A549 (cell line): ENCODE results near the gene INCA1. TPM values are rescaled to one million over a fixed set of nuclear protein-coding genes. Genes with fewer than 3 reads are reported as not detected.

ENCODE experiments used
- ATAC-seq, 2 experiments: fragments of 200-7000 bp in 1 of 2; fragments of >200 bp in 1 of 2; cut with Nextera tagmentation in 1 of 2; cut with Tn5 transposase in 1 of 2; 3 replicates each; pipeline versions ENCODE4 v1.8.0 to v1.9.1; 2018 to 2020; ENCODE audit warnings: mild to moderate bottlenecking in 1 of 2, moderate library complexity in 1 of 2
- CTCF ChIA-PET: fragments of 300-600 bp; sonication (Branson Sonifier 250); formaldehyde crosslinking; extraction: SDS; loops from one replicate; lab custom pipeline; 2021; ENCODE audit warnings: antibody characterized with exemption, inconsistent platforms; lab: Yijun Ruan, JAX
- POLR2A ChIA-PET: fragments of 350-600 bp; formaldehyde crosslinking; extraction: SDS; loops from one replicate; lab custom pipeline; 2021; ENCODE audit warnings: antibody characterized with exemption, inconsistent platforms; lab: Yijun Ruan, JAX
- DNase-seq, 2 experiments: peaks; one replicate each; pipeline versions ENCODE4 v3.0.0 to v3.0.0-alpha.2; 2011 to 2016; ENCODE audit warnings: low read depth in 1 of 2, low spot score in 1 of 2
- FAIRE-seq: peaks from 2 replicates; lab custom pipeline; 2011; peaks lifted over from hg19 to GRCh38; lab: Jason Lieb, UNC
- H3K27ac ChIP-seq, 2 experiments: fragments of >200 bp; sonication (Bioruptor Twin); formaldehyde crosslinking; 3 replicates each; pipeline ENCODE4 v1.5.1; 2016 to 2017
- H3K4me1 ChIP-seq: fragments of >200 bp; sonication (Bioruptor Twin); formaldehyde crosslinking; 3 replicates; pipeline ENCODE4 v1.6.1; 2016
- H3K4me2 ChIP-seq: fragments of >200 bp; sonication (Bioruptor Twin); formaldehyde crosslinking; 3 replicates; pipeline ENCODE4 v1.6.1; 2016
- H3K4me3 ChIP-seq: fragments of >200 bp; sonication (Bioruptor Twin); formaldehyde crosslinking; 3 replicates; pipeline ENCODE4 v1.5.1; 2016
- H3K9me3 ChIP-seq: fragments of >200 bp; sonication (Bioruptor Twin); formaldehyde crosslinking; 3 replicates; pipeline ENCODE4 v1.6.1; 2016
- BHLHE40 ChIP-seq: IDR thresholded peaks from 2 replicates; pipeline ENCODE4 v1.6.1; 2012; ENCODE audit warnings: low read depth, low read length, inconsistent platforms
- CEBPB ChIP-seq, 2 experiments: fragments of >200 bp in 1 of 2; sonication (Bioruptor Twin) in 1 of 2; formaldehyde crosslinking in 1 of 2; IDR thresholded peaks; 2 replicates each; pipeline ENCODE4 v1.6.1; 2012 to 2016
- ELK1 ChIP-seq: fragments of 150-350 bp; IDR thresholded peaks from 2 replicates; pipeline ENCODE4 v1.6.1; 2014; ENCODE audit warnings: low read depth, mild to moderate bottlenecking, low read length
- EP300 ChIP-seq, 2 experiments: fragments of >200 bp; sonication (Bioruptor Twin); formaldehyde crosslinking; IDR thresholded peaks; 2 replicates in 1 of 2; 3 replicates in 1 of 2; pipeline ENCODE4 v1.6.1; 2016 to 2017
- FOSB ChIP-seq: fragments of 250-450 bp; sonication (Bioruptor Pico); IDR thresholded peaks from 2 replicates; pipeline ENCODE4 v1.5.0; 2020; ENCODE audit warnings: mild to moderate bottlenecking, moderate library complexity
- FOXS1 ChIP-seq: fragments of 250-450 bp; sonication (Bioruptor Pico); IDR thresholded peaks from 2 replicates; pipeline ENCODE4 v1.5.0; 2020; ENCODE audit warnings: mild to moderate bottlenecking, moderate library complexity
- HEYL ChIP-seq: fragments of 250-450 bp; sonication (Bioruptor Pico); IDR thresholded peaks from 2 replicates; pipeline ENCODE4 v1.8.0; 2021; ENCODE audit warnings: mild to moderate bottlenecking, moderate library complexity
- HOXB5 ChIP-seq: fragments of 250-450 bp; sonication (Bioruptor Pico); IDR thresholded peaks from 2 replicates; pipeline ENCODE4 v1.5.0; 2020; ENCODE audit warnings: mild to moderate bottlenecking, moderate library complexity
- JUNB ChIP-seq: fragments of >200 bp; sonication (Bioruptor Twin); formaldehyde crosslinking; IDR thresholded peaks from 2 replicates; pipeline ENCODE4 v1.6.1; 2016
- MAX ChIP-seq: IDR thresholded peaks from 2 replicates; pipeline ENCODE4 v1.6.1; 2012
- MAZ ChIP-seq: fragments of 150-350 bp; IDR thresholded peaks from 2 replicates; pipeline ENCODE4 v1.6.1; 2014; ENCODE audit warnings: antibody characterized with exemption, low read depth, low read length, borderline replicate concordance
- MYC ChIP-seq: IDR thresholded peaks from 2 replicates; pipeline ENCODE4 v1.6.1; 2012; ENCODE audit warnings: mild to moderate bottlenecking, inconsistent platforms, low read length, improper control_type of control experiment, borderline replicate concordance
- NPAS2 ChIP-seq: fragments of 250-450 bp; sonication (Bioruptor Pico); IDR thresholded peaks from 2 replicates; pipeline ENCODE4 v1.8.0; 2022; ENCODE audit warnings: mild to moderate bottlenecking, moderate library complexity, borderline replicate concordance
- PHF8 ChIP-seq: fragments of 200-600 bp; sonication (generic); IDR thresholded peaks from 2 replicates; pipeline ENCODE4 v1.6.1; 2016; ENCODE audit warnings: low read depth, mild to moderate bottlenecking, antibody characterized with exemption, moderate library complexity, borderline replicate concordance
- POLR2A ChIP-seq: IDR thresholded peaks from 2 replicates; pipeline ENCODE4 v1.6.1; 2012; ENCODE audit warnings: mild to moderate bottlenecking, low read length
- POLR2AphosphoS2 ChIP-seq: conservative IDR thresholded peaks from 2 replicates; pipeline ENCODE4 v1.6.1; 2012; ENCODE audit warnings: low read length, improper control_type of control experiment, inconsistent platforms
- RAD21 ChIP-seq, 2 experiments: fragments of >200 bp in 1 of 2; sonication (Bioruptor Twin) in 1 of 2; formaldehyde crosslinking in 1 of 2; IDR thresholded peaks in 1 of 2; conservative IDR thresholded peaks in 1 of 2; 2 replicates in 1 of 2; 3 replicates in 1 of 2; pipeline ENCODE4 v1.6.1; 2012 to 2018; ENCODE audit warnings: inconsistent platforms in 1 of 2
- RARB ChIP-seq: fragments of 250-450 bp; sonication (Bioruptor Pico); IDR thresholded peaks from 2 replicates; pipeline ENCODE4 v1.8.0; 2021; ENCODE audit warnings: mild to moderate bottlenecking, moderate library complexity
- RNF2 ChIP-seq: fragments of 200-600 bp; sonication (generic); IDR thresholded peaks from 2 replicates; pipeline ENCODE4 v1.6.1; 2016; ENCODE audit warnings: low read depth, mild to moderate bottlenecking, antibody characterized with exemption, moderate library complexity, borderline replicate concordance
- SREBF2 ChIP-seq: fragments of 450-650 bp; IDR thresholded peaks from 2 replicates; pipeline ENCODE4 v1.6.1; 2014; ENCODE audit warnings: mild to moderate bottlenecking, moderate library complexity
- TP53 ChIP-seq: fragments of 250-450 bp; sonication (Bioruptor Pico); IDR thresholded peaks from 2 replicates; pipeline ENCODE4 v1.5.0; 2021; ENCODE audit warnings: mild to moderate bottlenecking, moderate library complexity
- ZNF302 ChIP-seq: fragments of 250-450 bp; sonication (Bioruptor Pico); IDR thresholded peaks from 2 replicates; pipeline ENCODE4 v1.9.0; 2021; ENCODE audit warnings: inconsistent platforms, mild to moderate bottlenecking, moderate library complexity
- ZSCAN20 ChIP-seq: fragments of 250-450 bp; sonication (Bioruptor Pico); IDR thresholded peaks from 2 replicates; pipeline ENCODE4 v1.8.0; 2022; ENCODE audit warnings: mild to moderate bottlenecking, moderate library complexity
- WGBS: methylation state at CpG from one replicate; pipeline ENCODE4 v1.1.6; 2017; ENCODE audit errors: missing lambda C conversion rate; 5-methylcytosine and 5-hydroxymethylcytosine counted together
- polyA plus RNA-seq, 4 experiments: library from polyadenylated mRNA; depleted of rRNA in 3 of 4; stranded (reverse); fragments of >200 nt; fragmentation: RNase III in 1 of 4; extraction: RNeasy Plus Mini Kit Qiagen cat#74134 plus additional on column Dnase treatment in 1 of 4; gene quantifications; 2 replicates in 3 of 4; 3 replicates in 1 of 4; pipeline ENCODE4 v1.2.3, GENCODE V29; 2011 to 2017
- TF ChIP-seq, protein P1 (sequence below): IDR thresholded peaks from 2 replicates; pipeline ENCODE4 v1.6.1; 2012; ENCODE audit warnings: low read depth, borderline replicate concordance
- TF ChIP-seq, protein P2 (sequence below): fragments of >200 bp; sonication (Bioruptor Twin); formaldehyde crosslinking; IDR thresholded peaks from 3 replicates; pipeline ENCODE4 v1.5.1; 2016
- TF ChIP-seq, protein P3 (sequence below): fragments of 200-600 bp; sonication (generic); IDR thresholded peaks from 2 replicates; pipeline ENCODE4 v1.6.1; 2016; ENCODE audit warnings: antibody characterized with exemption, mild to moderate bottlenecking, moderate library complexity
- TF ChIP-seq, protein P4 (sequence below): fragments of 250-450 bp; sonication (Bioruptor Pico); IDR thresholded peaks from 2 replicates; pipeline ENCODE4 v1.5.0; 2020; ENCODE audit warnings: low read depth, mild to moderate bottlenecking, moderate library complexity
- TF ChIP-seq, protein P5 (sequence below): fragments of 450-650 bp; IDR thresholded peaks from 2 replicates; pipeline ENCODE4 v1.6.1; 2014; ENCODE audit warnings: antibody characterized with exemption
- TF ChIP-seq, protein P6 (sequence below): IDR thresholded peaks from 2 replicates; pipeline ENCODE4 v1.6.1; 2012

The INCA1 gene
- polyA plus RNA-seq, 2 of the 4 experiments (the other 2 are of a cell fraction) = 0.66 to 1.1 TPM

- CTCF ChIA-PET = interaction anchor here (0.6 to 3.7 kb wide), 4 partner anchors 17 to 88 kb away, joined by 3 to 17 read pairs (median 8); partner anchors contain the start of gene CAMTA2
- peak overlapping the region; percentile 99 for H3K4me2 ChIP-seq
- FAIRE-seq = peak; percentile 81
- 14% methylated on average over 7 of the region's 7 CpGs for WGBS
- H3K4me1 ChIP-seq = peaks cover 55% of the 10 kb centered on the region
- peak; percentile 89 to 97 for DNase-seq
- peak overlapping the region; percentile 99 for H3K27ac ChIP-seq
- ATAC-seq = peak; percentile 13 to 30; a peak in 4 of 6 replicates
- POLR2A ChIA-PET = interaction anchor here (5.3 kb wide), 1 partner anchor 22 kb away, joined by 67 read pairs; the partner anchor contains the start of gene SPAG7
- H3K4me3 ChIP-seq = peak overlapping the region; percentile 98
- H3K9me3 ChIP-seq = no peaks in the 10 kb centered on the region
- TF ChIP-seq SREBF2 = no peak
- peak; percentile 63 for TF ChIP-seq JUNB
- TF ChIP-seq FOXS1 (CRISPR knock-in tag) = no peak
- TF ChIP-seq EP300 (IDR thresholded peaks at IDR 0.05) = no peak
- TF ChIP-seq, protein P1, sequence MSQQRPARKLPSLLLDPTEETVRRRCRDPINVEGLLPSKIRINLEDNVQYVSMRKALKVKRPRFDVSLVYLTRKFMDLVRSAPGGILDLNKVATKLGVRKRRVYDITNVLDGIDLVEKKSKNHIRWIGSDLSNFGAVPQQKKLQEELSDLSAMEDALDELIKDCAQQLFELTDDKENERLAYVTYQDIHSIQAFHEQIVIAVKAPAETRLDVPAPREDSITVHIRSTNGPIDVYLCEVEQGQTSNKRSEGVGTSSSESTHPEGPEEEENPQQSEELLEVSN = no peak
- no peak for TF ChIP-seq ELK1
- TF ChIP-seq, protein P2, sequence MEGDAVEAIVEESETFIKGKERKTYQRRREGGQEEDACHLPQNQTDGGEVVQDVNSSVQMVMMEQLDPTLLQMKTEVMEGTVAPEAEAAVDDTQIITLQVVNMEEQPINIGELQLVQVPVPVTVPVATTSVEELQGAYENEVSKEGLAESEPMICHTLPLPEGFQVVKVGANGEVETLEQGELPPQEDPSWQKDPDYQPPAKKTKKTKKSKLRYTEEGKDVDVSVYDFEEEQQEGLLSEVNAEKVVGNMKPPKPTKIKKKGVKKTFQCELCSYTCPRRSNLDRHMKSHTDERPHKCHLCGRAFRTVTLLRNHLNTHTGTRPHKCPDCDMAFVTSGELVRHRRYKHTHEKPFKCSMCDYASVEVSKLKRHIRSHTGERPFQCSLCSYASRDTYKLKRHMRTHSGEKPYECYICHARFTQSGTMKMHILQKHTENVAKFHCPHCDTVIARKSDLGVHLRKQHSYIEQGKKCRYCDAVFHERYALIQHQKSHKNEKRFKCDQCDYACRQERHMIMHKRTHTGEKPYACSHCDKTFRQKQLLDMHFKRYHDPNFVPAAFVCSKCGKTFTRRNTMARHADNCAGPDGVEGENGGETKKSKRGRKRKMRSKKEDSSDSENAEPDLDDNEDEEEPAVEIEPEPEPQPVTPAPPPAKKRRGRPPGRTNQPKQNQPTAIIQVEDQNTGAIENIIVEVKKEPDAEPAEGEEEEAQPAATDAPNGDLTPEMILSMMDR = no peak
- peak; percentile 94 for TF ChIP-seq POLR2AphosphoS2
- no peak for TF ChIP-seq ZNF302
- TF ChIP-seq, protein P3, sequence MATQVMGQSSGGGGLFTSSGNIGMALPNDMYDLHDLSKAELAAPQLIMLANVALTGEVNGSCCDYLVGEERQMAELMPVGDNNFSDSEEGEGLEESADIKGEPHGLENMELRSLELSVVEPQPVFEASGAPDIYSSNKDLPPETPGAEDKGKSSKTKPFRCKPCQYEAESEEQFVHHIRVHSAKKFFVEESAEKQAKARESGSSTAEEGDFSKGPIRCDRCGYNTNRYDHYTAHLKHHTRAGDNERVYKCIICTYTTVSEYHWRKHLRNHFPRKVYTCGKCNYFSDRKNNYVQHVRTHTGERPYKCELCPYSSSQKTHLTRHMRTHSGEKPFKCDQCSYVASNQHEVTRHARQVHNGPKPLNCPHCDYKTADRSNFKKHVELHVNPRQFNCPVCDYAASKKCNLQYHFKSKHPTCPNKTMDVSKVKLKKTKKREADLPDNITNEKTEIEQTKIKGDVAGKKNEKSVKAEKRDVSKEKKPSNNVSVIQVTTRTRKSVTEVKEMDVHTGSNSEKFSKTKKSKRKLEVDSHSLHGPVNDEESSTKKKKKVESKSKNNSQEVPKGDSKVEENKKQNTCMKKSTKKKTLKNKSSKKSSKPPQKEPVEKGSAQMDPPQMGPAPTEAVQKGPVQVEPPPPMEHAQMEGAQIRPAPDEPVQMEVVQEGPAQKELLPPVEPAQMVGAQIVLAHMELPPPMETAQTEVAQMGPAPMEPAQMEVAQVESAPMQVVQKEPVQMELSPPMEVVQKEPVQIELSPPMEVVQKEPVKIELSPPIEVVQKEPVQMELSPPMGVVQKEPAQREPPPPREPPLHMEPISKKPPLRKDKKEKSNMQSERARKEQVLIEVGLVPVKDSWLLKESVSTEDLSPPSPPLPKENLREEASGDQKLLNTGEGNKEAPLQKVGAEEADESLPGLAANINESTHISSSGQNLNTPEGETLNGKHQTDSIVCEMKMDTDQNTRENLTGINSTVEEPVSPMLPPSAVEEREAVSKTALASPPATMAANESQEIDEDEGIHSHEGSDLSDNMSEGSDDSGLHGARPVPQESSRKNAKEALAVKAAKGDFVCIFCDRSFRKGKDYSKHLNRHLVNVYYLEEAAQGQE = no peak; the same call in 1 of the 2 replicates
- TF ChIP-seq HOXB5 (CRISPR knock-in tag) = 0 out of 2 replicates have a peak, but pooled peaks have one; percentile 32
- TF ChIP-seq, protein P4, sequence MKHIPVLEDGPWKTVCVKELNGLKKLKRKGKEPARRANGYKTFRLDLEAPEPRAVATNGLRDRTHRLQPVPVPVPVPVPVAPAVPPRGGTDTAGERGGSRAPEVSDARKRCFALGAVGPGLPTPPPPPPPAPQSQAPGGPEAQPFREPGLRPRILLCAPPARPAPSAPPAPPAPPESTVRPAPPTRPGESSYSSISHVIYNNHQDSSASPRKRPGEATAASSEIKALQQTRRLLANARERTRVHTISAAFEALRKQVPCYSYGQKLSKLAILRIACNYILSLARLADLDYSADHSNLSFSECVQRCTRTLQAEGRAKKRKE (CRISPR knock-in tag) = no peak
- TF ChIP-seq HEYL = no peak
- TF ChIP-seq PHF8 = no peak
- TF ChIP-seq MAZ = 0 out of 2 replicates have a peak, but pooled peaks have one; percentile 56
- no peak for TF ChIP-seq RNF2
- TF ChIP-seq RARB = no peak
- no peak for TF ChIP-seq NPAS2 (CRISPR knock-in tag)
- TF ChIP-seq BHLHE40 = no peak
- no peak for TF ChIP-seq TP53 (CRISPR knock-in tag)
- no peak for TF ChIP-seq CEBPB (IDR thresholded peaks at IDR 0.05)
- peak; percentile 93 for TF ChIP-seq FOSB
- TF ChIP-seq ZSCAN20 = no peak
- TF ChIP-seq, protein P5, sequence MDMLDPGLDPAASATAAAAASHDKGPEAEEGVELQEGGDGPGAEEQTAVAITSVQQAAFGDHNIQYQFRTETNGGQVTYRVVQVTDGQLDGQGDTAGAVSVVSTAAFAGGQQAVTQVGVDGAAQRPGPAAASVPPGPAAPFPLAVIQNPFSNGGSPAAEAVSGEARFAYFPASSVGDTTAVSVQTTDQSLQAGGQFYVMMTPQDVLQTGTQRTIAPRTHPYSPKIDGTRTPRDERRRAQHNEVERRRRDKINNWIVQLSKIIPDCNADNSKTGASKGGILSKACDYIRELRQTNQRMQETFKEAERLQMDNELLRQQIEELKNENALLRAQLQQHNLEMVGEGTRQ = peak; percentile 6; the same call in 1 of the 2 replicates
- no peak for TF ChIP-seq MYC
- TF ChIP-seq, protein P6, sequence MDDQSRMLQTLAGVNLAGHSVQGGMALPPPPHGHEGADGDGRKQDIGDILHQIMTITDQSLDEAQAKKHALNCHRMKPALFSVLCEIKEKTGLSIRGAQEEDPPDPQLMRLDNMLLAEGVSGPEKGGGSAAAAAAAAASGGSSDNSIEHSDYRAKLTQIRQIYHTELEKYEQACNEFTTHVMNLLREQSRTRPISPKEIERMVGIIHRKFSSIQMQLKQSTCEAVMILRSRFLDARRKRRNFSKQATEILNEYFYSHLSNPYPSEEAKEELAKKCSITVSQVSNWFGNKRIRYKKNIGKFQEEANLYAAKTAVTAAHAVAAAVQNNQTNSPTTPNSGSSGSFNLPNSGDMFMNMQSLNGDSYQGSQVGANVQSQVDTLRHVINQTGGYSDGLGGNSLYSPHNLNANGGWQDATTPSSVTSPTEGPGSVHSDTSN = peak; percentile 90
- peak; percentile 69 for TF ChIP-seq MAX
- no peak for TF ChIP-seq RAD21 (conservative IDR thresholded peaks at IDR 0.05 in 1 of 2, IDR thresholded peaks at IDR 0.05 in 1 of 2)
- TF ChIP-seq POLR2A = no peak
These were observed 52.0 kb downstream of the INCA1 start for GRCh38 chr17:4945176-4945943.
